Measurements from ENCODE around the gene IGSF3.

- TF ChIP-seq, protein P1, sequence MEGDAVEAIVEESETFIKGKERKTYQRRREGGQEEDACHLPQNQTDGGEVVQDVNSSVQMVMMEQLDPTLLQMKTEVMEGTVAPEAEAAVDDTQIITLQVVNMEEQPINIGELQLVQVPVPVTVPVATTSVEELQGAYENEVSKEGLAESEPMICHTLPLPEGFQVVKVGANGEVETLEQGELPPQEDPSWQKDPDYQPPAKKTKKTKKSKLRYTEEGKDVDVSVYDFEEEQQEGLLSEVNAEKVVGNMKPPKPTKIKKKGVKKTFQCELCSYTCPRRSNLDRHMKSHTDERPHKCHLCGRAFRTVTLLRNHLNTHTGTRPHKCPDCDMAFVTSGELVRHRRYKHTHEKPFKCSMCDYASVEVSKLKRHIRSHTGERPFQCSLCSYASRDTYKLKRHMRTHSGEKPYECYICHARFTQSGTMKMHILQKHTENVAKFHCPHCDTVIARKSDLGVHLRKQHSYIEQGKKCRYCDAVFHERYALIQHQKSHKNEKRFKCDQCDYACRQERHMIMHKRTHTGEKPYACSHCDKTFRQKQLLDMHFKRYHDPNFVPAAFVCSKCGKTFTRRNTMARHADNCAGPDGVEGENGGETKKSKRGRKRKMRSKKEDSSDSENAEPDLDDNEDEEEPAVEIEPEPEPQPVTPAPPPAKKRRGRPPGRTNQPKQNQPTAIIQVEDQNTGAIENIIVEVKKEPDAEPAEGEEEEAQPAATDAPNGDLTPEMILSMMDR (conservative IDR thresholded peaks at IDR 0.05; ENCODE audit: low read depth, low read length): no peak
- TF ChIP-seq EZH2 (IDR thresholded peaks at IDR 0.05; ENCODE audit: borderline replicate concordance, low read depth, low read length, poor library complexity, severe bottlenecking): no peak
Measured at GRCh38 chr1:116545359-116545705, 122.2 kb downstream of the IGSF3 start.

All from A673 (cell line).